ENCODE measurements around the gene ILKAP. TPM values are rescaled to one million over a fixed set of nuclear protein-coding genes. Genes with fewer than 3 reads are reported as not detected.

ILKAP gene
- total RNA-seq, 6 experiments from 2014 or later: 9.8 to 24.3 (median 16.8) TPM

DNA sequence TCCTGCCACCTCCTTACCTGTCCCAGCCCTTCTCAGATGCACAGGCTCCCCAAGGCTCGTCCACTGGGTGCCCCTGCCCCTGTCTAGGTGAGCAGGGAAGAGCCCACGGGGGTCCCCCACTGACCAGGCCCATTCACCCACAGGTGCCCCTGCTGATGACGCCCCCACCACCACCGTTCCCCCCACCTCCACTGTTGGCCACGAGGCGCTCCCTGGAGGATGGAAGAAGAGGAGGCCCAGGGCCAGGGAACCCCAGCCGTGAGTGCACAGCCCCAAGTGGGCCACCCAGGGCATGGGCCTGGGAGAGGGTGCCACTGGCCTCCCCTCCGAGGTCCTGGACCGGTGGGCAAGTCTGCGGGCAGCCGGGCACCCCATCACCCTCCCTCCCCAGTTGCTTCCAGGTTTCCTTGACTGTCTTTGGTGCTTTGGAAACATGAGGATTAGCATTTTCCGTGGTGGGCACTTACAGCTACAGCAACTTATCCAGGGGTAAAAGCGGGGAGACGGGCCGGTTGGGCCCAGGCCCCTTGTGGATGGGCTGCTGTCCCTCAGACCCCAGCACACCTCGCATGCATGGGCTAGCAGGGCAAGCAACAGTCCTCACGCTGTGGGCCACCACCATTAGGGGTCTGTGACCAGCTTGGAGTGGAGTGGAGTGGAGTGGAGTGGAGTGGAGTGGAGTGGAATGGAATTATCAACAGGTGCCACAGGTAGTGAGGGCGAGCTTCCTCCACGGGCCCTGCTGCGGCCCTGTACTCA, 78.2 kb downstream of the ILKAP start:
- TF ChIP-seq, protein P1, sequence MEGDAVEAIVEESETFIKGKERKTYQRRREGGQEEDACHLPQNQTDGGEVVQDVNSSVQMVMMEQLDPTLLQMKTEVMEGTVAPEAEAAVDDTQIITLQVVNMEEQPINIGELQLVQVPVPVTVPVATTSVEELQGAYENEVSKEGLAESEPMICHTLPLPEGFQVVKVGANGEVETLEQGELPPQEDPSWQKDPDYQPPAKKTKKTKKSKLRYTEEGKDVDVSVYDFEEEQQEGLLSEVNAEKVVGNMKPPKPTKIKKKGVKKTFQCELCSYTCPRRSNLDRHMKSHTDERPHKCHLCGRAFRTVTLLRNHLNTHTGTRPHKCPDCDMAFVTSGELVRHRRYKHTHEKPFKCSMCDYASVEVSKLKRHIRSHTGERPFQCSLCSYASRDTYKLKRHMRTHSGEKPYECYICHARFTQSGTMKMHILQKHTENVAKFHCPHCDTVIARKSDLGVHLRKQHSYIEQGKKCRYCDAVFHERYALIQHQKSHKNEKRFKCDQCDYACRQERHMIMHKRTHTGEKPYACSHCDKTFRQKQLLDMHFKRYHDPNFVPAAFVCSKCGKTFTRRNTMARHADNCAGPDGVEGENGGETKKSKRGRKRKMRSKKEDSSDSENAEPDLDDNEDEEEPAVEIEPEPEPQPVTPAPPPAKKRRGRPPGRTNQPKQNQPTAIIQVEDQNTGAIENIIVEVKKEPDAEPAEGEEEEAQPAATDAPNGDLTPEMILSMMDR (IDR thresholded peaks at IDR 0.05): no peak
- TF ChIP-seq POLR2A (IDR thresholded peaks at IDR 0.05): no peak
- Histone ChIP-seq H3K4me3 (no peak overlapping the region), H3K9me3 (no peaks in the 10 kb centered on the region), H3K27ac (no peak overlapping the region), H3K27me3 (no peaks in the 10 kb centered on the region), H3K36me3 (no peaks in the 10 kb centered on the region), H3K4me1 (no peaks in the 10 kb centered on the region)
- intact Hi-C loops (cut with DNase I): no loop called here
- ATAC-seq: no peak
- 96% methylated on average over 5 of the region's 20 CpGs for WGBS (ENCODE audit: insufficient coverage, low coverage, low lambda C conversion rate, missing lambda C conversion rate)
- DNase-seq: peak in 2 of 3 donors; percentile 13 to 47

GRCh38 chr2:238124488-238125126, 78.9 kb downstream of the ILKAP start:
- intact Hi-C loops (cut with DNase I): no loop called here
- H3K27ac ChIP-seq: no peak overlapping the region
- no peak overlapping the region for H3K4me3 ChIP-seq
- ATAC-seq: no peak
- no peaks in the 10 kb centered on the region for H3K36me3 ChIP-seq
- 80% methylated on average over 15 of the region's 19 CpGs for WGBS (ENCODE audit: insufficient coverage, low coverage, low lambda C conversion rate, missing lambda C conversion rate)
- TF ChIP-seq POLR2A (IDR thresholded peaks at IDR 0.05): no peak
- TF ChIP-seq, protein P1 (IDR thresholded peaks at IDR 0.05): no peak
- no peaks in the 10 kb centered on the region for H3K9me3 ChIP-seq
- no peaks in the 10 kb centered on the region for H3K4me1 ChIP-seq
- no peaks in the 10 kb centered on the region for H3K27me3 ChIP-seq
- DNase-seq: peak in 1 of 3 donors; percentile 49

- Histone ChIP-seq H3K36me3 (no peaks in the 10 kb centered on the region), H3K4me3 (no peak overlapping the region), H3K27ac (no peak overlapping the region), H3K9me3 (no peaks in the 10 kb centered on the region), H3K4me1 (no peaks in the 10 kb centered on the region), H3K27me3 (no peaks in the 10 kb centered on the region)
- no peak for TF ChIP-seq POLR2A (IDR thresholded peaks at IDR 0.05)
- TF ChIP-seq, protein P1 (IDR thresholded peaks at IDR 0.05): no peak
- peak in 2 of 3 donors; percentile 11 to 53 for DNase-seq
- intact Hi-C loops (cut with DNase I): no loop called here
- ATAC-seq: no peak
- WGBS (ENCODE audit: insufficient coverage, low coverage, low lambda C conversion rate, missing lambda C conversion rate): 90% methylated on average over 2 of the region's 14 CpGs
Measured at GRCh38 chr2:238123991-238124470, 79.5 kb downstream of the ILKAP start.

GRCh38 chr2:238123218-238123971, 80.1 kb downstream of the ILKAP start:
- intact Hi-C loops (cut with DNase I): no loop called here
- 95% methylated on average over 7 of the region's 22 CpGs for WGBS (ENCODE audit: insufficient coverage, low coverage, low lambda C conversion rate, missing lambda C conversion rate)
- Histone ChIP-seq H3K36me3 (no peaks in the 10 kb centered on the region), H3K27ac (no peak overlapping the region), H3K4me3 (no peak overlapping the region), H3K4me1 (no peaks in the 10 kb centered on the region), H3K9me3 (no peaks in the 10 kb centered on the region), H3K27me3 (no peaks in the 10 kb centered on the region)
- DNase-seq (peak in 1 of 3 donors; percentile 53), ATAC-seq (no peak)
- TF ChIP-seq, protein P1 (IDR thresholded peaks at IDR 0.05): no peak
- TF ChIP-seq POLR2A (IDR thresholded peaks at IDR 0.05): no peak
